Measurements from ENCODE around the gene CHST14. TPM values are rescaled to one million over a fixed set of nuclear protein-coding genes. Genes with fewer than 3 reads are reported as not detected.

The CHST14 gene
- polyA plus RNA-seq, 1 of the 3 experiments (the other 2 are of a cell fraction), result 43.2 TPM

DNA sequence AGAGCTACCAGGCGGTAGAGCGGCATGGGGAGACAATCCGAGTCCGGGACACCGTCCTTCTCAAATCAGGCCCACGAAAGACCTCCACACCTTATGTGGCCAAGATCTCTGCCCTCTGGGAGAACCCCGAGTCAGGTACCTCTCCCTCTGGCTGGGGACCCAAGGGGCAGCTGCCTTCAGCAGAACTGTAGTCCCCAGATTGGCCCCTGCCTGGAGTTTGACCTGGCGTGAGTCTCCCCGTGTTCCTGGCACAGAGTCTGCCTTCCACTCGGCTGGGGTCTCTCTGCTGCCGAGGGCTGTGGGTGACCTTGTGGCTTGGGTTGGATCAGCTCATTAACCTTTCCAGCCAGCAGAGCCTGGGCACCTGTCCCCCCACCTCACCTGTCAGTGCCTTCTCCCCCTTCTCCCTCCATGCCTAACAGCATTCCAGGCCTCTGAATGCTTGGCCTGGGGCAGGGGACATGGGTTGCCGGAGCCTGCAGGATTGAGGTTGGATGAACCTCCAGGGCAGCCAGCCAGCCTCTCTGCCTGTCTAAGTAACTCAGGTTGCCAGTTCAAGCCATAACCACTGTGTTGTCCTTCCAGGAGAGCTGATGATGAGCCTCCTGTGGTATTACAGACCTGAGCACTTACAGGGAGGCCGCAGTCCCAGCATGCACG is 6.8 kb upstream of the CHST14 start:
- Histone ChIP-seq H3K4me2 (no peak overlapping the region), H3K79me2 (ENCODE audit: insufficient read depth) (peaks cover 4% of the 10 kb centered on the region; the same call in 1 of the 2 replicates), H3K9ac (no peak overlapping the region), H3K9me3 (no peaks in the 10 kb centered on the region), H3K27ac (ENCODE audit: low read depth in 2 of 2, low read length in 1 of 2) (no peak overlapping the region), H3F3A (replicated peaks; ENCODE audit: insufficient read depth) (peaks cover 8% of the 10 kb centered on the region), H4K20me1 (ENCODE audit: insufficient read depth) (peaks cover 6% of the 10 kb centered on the region; the same call in 1 of the 2 replicates), H3K9me2 (no peaks in the 10 kb centered on the region), H3K4me1 (ENCODE audit: control insufficient read depth in 1 of 2, insufficient read depth in 2 of 2, low read depth in 1 of 2, low read length in 1 of 2) (no peaks in the 10 kb centered on the region; a peak in 1 of 4 replicates), H3K4me3 (ENCODE audit: low read depth in 2 of 2, low read length in 1 of 2) (no peak overlapping the region), H3K36me3 (replicated peaks in 1 of 2; ENCODE audit: control insufficient read depth in 1 of 2, insufficient read depth in 2 of 2, low read length in 1 of 2) (peaks cover 4 to 47% of the 10 kb centered on the region in 2 experiments), H3K27me3 (ENCODE audit: insufficient read depth) (no peaks in the 10 kb centered on the region), H2AFZ (ENCODE audit: low read depth) (no peak overlapping the region)
- TF ChIP-seq EZH2phosphoT487 (IDR thresholded peaks at IDR 0.05; ENCODE audit: borderline replicate concordance, low read depth), result no peak
- 99% methylated on average over 8 of the region's 14 CpGs for WGBS (ENCODE audit: low lambda C conversion rate)
- DNase-seq, result no peak
- ChIA-PET POLR2A (no interaction called here), CTCF (interaction anchor here (1.2 to 2.7 kb wide), 4 partner anchors 10 to 43 kb away, joined by 3 to 10 read pairs (median 5); no protein-coding TSS in a partner anchor)

DNA sequence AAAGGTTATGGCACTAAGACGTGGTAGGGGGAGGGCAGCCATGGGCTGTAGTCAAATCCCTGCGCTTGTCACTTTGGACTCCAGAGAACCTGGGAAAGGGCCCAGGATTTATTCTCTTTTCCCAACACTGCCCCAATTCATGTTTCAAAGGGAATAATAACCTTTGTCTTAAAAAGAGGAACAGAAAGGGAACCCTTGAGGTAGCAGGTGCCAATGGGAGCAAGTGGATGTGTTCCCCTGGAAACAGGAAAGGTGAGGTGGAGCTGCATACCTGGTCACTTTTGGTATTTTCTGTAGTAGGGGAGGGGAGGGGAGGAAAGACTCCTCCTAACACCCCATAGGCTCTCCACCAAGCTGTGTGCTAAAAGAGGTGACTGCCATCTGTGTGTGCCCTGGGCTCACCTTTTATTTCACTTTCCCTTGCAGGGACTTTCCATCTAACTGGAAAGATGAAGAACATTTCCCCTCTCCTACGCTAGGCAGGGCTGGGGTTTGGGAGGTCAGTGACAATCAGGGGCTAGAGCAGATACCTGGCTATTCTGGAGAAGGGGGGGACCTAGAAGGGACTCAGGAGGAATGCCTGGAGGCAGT is 6.1 kb upstream of the CHST14 start:
- H3K9me2 ChIP-seq, result no peaks in the 10 kb centered on the region
- H2AFZ ChIP-seq (ENCODE audit: low read depth), result no peak overlapping the region
- peaks cover 0 to 4% of the 10 kb centered on the region in 2 experiments; a peak in 1 of 4 replicates for H3K4me1 ChIP-seq (ENCODE audit: control insufficient read depth in 1 of 2, insufficient read depth in 2 of 2, low read depth in 1 of 2, low read length in 1 of 2)
- H3K27me3 ChIP-seq (ENCODE audit: insufficient read depth), result no peaks in the 10 kb centered on the region
- no peak overlapping the region for H3K4me2 ChIP-seq
- H3K79me2 ChIP-seq (ENCODE audit: insufficient read depth), result no peaks in the 10 kb centered on the region
- no peak for DNase-seq
- H4K20me1 ChIP-seq (ENCODE audit: insufficient read depth), result no peaks in the 10 kb centered on the region; the same call in 1 of the 2 replicates
- peaks cover 15% of the 10 kb centered on the region for H3F3A ChIP-seq (replicated peaks; ENCODE audit: insufficient read depth)
- WGBS (ENCODE audit: low lambda C conversion rate), result 93% methylated on average over 3 of the region's 3 CpGs
- no peak overlapping the region for H3K9ac ChIP-seq
- no peak overlapping the region for H3K4me3 ChIP-seq (ENCODE audit: low read depth in 2 of 2, low read length in 1 of 2)
- POLR2A ChIA-PET, result no interaction called here
- CTCF ChIA-PET, result interaction anchor here (1.3 to 2.7 kb wide), 2 partner anchors 11 to 24 kb away, joined by 3 to 10 read pairs; partner anchors contain the start of gene BAHD1
- no peaks in the 10 kb centered on the region for H3K9me3 ChIP-seq
- H3K36me3 ChIP-seq (replicated peaks in 1 of 2; ENCODE audit: control insufficient read depth in 1 of 2, insufficient read depth in 2 of 2, low read length in 1 of 2), result peaks cover 4 to 42% of the 10 kb centered on the region in 2 experiments
- no peak overlapping the region for H3K27ac ChIP-seq (ENCODE audit: low read depth in 2 of 2, low read length in 1 of 2)
- TF ChIP-seq RCOR1 (IDR thresholded peaks at IDR 0.05; ENCODE audit: low read length) (no peak), GABPA (IDR thresholded peaks at IDR 0.05; ENCODE audit: low read depth) (no peak), RFX5 (IDR thresholded peaks at IDR 0.05; ENCODE audit: low read length) (no peak), FOXM1 (IDR thresholded peaks at IDR 0.05; ENCODE audit: low read depth) (no peak), YY1 (IDR thresholded peaks at IDR 0.05; ENCODE audit: low read depth) (no peak), POLR2AphosphoS5 (IDR thresholded peaks at IDR 0.05; ENCODE audit: low read depth, low read length) (no peak), CHD2 (IDR thresholded peaks at IDR 0.05; ENCODE audit: low read length, partially characterized antibody) (no peak), MXI1 (IDR thresholded peaks at IDR 0.05; ENCODE audit: low read depth, low read length) (no peak), NRF1 (IDR thresholded peaks at IDR 0.05; ENCODE audit: low read depth, low read length) (no peak), EZH2phosphoT487 (IDR thresholded peaks at IDR 0.05; ENCODE audit: borderline replicate concordance, low read depth) (no peak), TCF12 (IDR thresholded peaks at IDR 0.05) (no peak)
- TF ChIP-seq, protein P1, sequence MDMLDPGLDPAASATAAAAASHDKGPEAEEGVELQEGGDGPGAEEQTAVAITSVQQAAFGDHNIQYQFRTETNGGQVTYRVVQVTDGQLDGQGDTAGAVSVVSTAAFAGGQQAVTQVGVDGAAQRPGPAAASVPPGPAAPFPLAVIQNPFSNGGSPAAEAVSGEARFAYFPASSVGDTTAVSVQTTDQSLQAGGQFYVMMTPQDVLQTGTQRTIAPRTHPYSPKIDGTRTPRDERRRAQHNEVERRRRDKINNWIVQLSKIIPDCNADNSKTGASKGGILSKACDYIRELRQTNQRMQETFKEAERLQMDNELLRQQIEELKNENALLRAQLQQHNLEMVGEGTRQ (IDR thresholded peaks at IDR 0.05; ENCODE audit: borderline replicate concordance, low read depth, low read length), result no peak
- TF ChIP-seq, protein P2, sequence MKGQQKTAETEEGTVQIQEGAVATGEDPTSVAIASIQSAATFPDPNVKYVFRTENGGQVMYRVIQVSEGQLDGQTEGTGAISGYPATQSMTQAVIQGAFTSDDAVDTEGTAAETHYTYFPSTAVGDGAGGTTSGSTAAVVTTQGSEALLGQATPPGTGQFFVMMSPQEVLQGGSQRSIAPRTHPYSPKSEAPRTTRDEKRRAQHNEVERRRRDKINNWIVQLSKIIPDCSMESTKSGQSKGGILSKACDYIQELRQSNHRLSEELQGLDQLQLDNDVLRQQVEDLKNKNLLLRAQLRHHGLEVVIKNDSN (IDR thresholded peaks at IDR 0.05; ENCODE audit: borderline replicate concordance, low read depth), result no peak
- TF ChIP-seq, protein P3, sequence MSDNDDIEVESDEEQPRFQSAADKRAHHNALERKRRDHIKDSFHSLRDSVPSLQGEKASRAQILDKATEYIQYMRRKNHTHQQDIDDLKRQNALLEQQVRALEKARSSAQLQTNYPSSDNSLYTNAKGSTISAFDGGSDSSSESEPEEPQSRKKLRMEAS (IDR thresholded peaks at IDR 0.05; ENCODE audit: low read depth), result no peak
- TF ChIP-seq, protein P4, sequence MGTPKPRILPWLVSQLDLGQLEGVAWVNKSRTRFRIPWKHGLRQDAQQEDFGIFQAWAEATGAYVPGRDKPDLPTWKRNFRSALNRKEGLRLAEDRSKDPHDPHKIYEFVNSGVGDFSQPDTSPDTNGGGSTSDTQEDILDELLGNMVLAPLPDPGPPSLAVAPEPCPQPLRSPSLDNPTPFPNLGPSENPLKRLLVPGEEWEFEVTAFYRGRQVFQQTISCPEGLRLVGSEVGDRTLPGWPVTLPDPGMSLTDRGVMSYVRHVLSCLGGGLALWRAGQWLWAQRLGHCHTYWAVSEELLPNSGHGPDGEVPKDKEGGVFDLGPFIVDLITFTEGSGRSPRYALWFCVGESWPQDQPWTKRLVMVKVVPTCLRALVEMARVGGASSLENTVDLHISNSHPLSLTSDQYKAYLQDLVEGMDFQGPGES (IDR thresholded peaks at IDR 0.05; ENCODE audit: low read depth, low read length), result no peak
- TF ChIP-seq, protein P5, sequence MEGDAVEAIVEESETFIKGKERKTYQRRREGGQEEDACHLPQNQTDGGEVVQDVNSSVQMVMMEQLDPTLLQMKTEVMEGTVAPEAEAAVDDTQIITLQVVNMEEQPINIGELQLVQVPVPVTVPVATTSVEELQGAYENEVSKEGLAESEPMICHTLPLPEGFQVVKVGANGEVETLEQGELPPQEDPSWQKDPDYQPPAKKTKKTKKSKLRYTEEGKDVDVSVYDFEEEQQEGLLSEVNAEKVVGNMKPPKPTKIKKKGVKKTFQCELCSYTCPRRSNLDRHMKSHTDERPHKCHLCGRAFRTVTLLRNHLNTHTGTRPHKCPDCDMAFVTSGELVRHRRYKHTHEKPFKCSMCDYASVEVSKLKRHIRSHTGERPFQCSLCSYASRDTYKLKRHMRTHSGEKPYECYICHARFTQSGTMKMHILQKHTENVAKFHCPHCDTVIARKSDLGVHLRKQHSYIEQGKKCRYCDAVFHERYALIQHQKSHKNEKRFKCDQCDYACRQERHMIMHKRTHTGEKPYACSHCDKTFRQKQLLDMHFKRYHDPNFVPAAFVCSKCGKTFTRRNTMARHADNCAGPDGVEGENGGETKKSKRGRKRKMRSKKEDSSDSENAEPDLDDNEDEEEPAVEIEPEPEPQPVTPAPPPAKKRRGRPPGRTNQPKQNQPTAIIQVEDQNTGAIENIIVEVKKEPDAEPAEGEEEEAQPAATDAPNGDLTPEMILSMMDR (IDR thresholded peaks at IDR 0.05), result no peak
- TF ChIP-seq, protein P6, sequence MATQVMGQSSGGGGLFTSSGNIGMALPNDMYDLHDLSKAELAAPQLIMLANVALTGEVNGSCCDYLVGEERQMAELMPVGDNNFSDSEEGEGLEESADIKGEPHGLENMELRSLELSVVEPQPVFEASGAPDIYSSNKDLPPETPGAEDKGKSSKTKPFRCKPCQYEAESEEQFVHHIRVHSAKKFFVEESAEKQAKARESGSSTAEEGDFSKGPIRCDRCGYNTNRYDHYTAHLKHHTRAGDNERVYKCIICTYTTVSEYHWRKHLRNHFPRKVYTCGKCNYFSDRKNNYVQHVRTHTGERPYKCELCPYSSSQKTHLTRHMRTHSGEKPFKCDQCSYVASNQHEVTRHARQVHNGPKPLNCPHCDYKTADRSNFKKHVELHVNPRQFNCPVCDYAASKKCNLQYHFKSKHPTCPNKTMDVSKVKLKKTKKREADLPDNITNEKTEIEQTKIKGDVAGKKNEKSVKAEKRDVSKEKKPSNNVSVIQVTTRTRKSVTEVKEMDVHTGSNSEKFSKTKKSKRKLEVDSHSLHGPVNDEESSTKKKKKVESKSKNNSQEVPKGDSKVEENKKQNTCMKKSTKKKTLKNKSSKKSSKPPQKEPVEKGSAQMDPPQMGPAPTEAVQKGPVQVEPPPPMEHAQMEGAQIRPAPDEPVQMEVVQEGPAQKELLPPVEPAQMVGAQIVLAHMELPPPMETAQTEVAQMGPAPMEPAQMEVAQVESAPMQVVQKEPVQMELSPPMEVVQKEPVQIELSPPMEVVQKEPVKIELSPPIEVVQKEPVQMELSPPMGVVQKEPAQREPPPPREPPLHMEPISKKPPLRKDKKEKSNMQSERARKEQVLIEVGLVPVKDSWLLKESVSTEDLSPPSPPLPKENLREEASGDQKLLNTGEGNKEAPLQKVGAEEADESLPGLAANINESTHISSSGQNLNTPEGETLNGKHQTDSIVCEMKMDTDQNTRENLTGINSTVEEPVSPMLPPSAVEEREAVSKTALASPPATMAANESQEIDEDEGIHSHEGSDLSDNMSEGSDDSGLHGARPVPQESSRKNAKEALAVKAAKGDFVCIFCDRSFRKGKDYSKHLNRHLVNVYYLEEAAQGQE (IDR thresholded peaks at IDR 0.05; ENCODE audit: low read depth, low read length), result no peak

All from SK-N-SH (cell line).